NCI-H510A (cell line): ENCODE measurements around the gene PRAMEF26.
"Not testable (repeated sequence)": the region's sequence is repeated elsewhere in the genome, so short reads cannot be mapped to it uniquely, and the experiment has no call there.

Experiments used
- DNase-seq: peaks from one replicate; lab custom pipeline; 2025; lab: John Stamatoyannopoulos, UW

The PRAMEF26 gene

GRCh38 chr1:13155909-13156308 is at the start of gene PRAMEF26:
PRAMEF26 (minus strand) TSS chr1:13156009; CDS start chr1:13153095, 2,914 bp downstream.
- not testable (repeated sequence) for DNase-seq

GRCh38 chr1:13201309-13201708 is 45.5 kb upstream of the PRAMEF26 start, which contains the start of gene PRAMEF13:
PRAMEF13 (minus strand) TSS chr1:13201409; CDS start chr1:13199589, 1,820 bp downstream.
- not testable (repeated sequence) for DNase-seq

- DNase-seq, result not testable (repeated sequence)
These were observed 15.7 kb upstream of the PRAMEF26 start, which contains the start of gene PRAMEF9 for GRCh38 chr1:13171548-13171947. PRAMEF9 (plus strand) TSS chr1:13171848; CDS start chr1:13175281, 3,433 bp downstream.

GRCh38 chr1:13165531-13165930 is 9.7 kb upstream of the PRAMEF26 start, which contains the start of gene HNRNPCL4:
HNRNPCL4 (minus strand) TSS chr1:13165631; CDS start chr1:13165467, 164 bp downstream.
- DNase-seq, result not testable (repeated sequence)

DNA sequence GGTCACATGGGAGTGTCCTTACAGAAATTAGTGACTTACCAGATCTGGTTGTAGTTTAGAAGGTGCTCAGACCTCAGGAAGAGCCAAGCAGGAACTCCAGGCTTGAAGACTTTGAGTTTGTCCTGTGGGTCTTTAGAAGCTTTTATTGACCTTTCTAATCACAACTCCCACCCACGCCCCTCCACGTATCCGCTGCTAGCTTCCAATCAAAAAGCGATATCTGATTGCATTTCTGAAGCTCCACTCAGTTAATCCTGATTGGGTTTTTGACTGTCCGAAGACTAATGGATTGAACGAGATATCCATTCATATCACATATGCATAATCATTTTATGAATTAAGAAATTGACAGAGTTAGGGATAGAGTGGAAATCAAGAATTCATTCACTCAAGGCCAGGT is 39.1 kb downstream of the PRAMEF26 start, which contains the start of gene HNRNPCL2:
HNRNPCL2 (minus strand) TSS at position 101 of the 400 bp plus-strand sequence. CDS start 454 bp downstream, outside the sequence.
- DNase-seq, result not testable (repeated sequence)
